ENCODE results near the gene COA1. TPM values are rescaled to one million over a fixed set of nuclear protein-coding genes. Genes with fewer than 3 reads are reported as not detected.
A peak's percentile ranks its signal among the peaks of the same experiment; 100 is the strongest.
"Not testable (repeated sequence)": the region's sequence is repeated elsewhere in the genome, so short reads cannot be mapped to it uniquely, and the experiment has no call there.

The COA1 gene
- total RNA-seq, 2 donors from 2014 or later = 53.6 to 56.0 TPM

DNA sequence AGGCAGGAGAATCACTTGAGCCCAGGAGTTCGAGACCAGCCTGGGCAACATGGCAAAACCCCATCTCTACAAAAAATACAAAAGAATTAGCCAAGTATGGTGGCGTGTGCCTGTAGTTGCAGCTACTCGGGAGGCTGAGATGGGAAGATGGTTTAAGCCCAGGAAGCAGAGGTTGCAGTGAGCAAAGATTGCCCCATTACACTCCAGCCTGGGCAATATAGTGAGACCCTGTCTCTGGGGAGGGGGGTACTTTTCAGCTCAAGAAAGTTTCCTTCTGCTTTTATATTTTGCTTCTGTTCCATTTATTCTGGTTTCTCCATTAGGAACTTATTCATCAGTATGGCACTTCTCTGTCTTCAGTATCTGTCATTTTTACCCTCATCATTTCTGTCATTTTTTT, 48.6 kb downstream of the COA1 start:
- no peak for DNase-seq (ENCODE audit: low spot score)
- Histone ChIP-seq H3K27ac (peak overlapping the region in 1 of 2 donors; percentile 43), H3K4me1 (peaks cover 0 to 15% of the 10 kb centered on the region in 2 donors), H3K4me3 (no peak overlapping the region), H3K36me3 (no peaks in the 10 kb centered on the region), H3K27me3 (no peaks in the 10 kb centered on the region), H3K9me3 (no peaks in the 10 kb centered on the region)
- TF ChIP-seq, protein P1, sequence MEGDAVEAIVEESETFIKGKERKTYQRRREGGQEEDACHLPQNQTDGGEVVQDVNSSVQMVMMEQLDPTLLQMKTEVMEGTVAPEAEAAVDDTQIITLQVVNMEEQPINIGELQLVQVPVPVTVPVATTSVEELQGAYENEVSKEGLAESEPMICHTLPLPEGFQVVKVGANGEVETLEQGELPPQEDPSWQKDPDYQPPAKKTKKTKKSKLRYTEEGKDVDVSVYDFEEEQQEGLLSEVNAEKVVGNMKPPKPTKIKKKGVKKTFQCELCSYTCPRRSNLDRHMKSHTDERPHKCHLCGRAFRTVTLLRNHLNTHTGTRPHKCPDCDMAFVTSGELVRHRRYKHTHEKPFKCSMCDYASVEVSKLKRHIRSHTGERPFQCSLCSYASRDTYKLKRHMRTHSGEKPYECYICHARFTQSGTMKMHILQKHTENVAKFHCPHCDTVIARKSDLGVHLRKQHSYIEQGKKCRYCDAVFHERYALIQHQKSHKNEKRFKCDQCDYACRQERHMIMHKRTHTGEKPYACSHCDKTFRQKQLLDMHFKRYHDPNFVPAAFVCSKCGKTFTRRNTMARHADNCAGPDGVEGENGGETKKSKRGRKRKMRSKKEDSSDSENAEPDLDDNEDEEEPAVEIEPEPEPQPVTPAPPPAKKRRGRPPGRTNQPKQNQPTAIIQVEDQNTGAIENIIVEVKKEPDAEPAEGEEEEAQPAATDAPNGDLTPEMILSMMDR (IDR thresholded peaks at IDR 0.05) = no peak

DNA sequence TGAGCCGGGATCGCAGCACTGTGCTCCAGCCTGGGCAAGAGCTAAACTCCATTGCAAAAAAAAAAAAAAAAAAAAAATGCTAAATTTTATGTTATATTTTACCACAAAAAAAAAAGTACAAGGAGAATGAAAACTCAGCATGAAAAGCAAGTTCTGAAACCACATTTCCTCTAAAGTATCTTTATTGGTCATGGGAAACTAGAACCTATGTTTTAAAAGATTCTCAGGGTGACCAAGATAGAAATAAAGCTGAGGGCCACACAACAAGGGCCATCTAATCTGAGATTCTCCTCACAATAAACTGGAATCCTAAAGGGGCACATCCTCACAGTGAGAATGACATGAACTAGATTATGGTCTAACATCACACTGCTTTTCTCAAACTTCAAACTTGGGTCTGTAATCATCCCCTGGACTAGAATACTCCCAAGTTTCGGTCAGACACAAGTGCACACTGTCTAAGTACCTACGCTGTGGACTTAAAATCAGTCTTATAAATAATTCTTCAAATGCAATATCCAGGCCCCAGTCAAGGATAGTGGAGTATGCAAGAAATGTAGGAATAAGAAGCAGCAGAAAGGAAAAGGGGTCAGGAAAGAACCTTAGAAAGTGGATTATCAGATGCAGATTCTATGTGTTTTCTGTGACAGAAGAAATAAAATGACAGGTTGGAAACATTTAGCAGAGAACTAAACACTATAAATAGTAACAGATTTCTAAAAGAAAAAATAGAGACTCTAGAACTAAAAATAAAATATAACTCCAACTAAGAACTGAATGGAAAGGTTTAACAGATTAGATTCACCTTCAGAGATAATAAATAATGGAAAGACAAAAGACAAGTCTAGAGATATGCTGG, 49.9 kb downstream of the COA1 start:
- H3K4me1 ChIP-seq = peaks cover 0 to 19% of the 10 kb centered on the region in 2 donors
- H3K27me3 ChIP-seq = no peaks in the 10 kb centered on the region
- TF ChIP-seq, protein P1 (IDR thresholded peaks at IDR 0.05) = no peak
- H3K36me3 ChIP-seq = no peaks in the 10 kb centered on the region
- H3K9me3 ChIP-seq = no peaks in the 10 kb centered on the region
- no peak for DNase-seq (ENCODE audit: low spot score)
- H3K4me3 ChIP-seq = no peak overlapping the region
- peak overlapping the region; percentile 23 to 43 for H3K27ac ChIP-seq

DNA sequence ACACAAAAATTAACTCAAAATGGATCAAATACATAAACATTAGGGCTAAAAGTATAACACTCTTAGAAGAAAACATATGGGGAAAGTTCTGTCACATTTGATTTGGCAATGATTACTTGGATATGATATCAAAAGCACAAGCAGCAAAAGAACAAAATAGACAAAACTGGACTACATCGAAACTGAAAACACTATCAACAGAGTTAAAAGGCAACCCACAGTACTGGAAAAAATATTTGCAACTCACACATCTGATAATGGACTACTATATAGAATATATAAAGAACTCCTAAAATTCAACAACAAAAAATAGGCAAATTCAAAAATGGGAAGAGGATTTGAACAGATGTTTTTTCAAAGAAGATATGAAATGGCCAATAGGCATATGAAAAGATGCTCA, 51.0 kb downstream of the COA1 start:
- Histone ChIP-seq H3K27ac (peak overlapping the region in 1 of 2 donors; percentile 43), H3K36me3 (no peaks in the 10 kb centered on the region), H3K27me3 (no peaks in the 10 kb centered on the region), H3K4me3 (no peak overlapping the region), H3K9me3 (no peaks in the 10 kb centered on the region), H3K4me1 (peaks cover 0 to 21% of the 10 kb centered on the region in 2 donors)
- no peak for DNase-seq (ENCODE audit: low spot score)
- TF ChIP-seq, protein P1 (IDR thresholded peaks at IDR 0.05) = no peak

DNA sequence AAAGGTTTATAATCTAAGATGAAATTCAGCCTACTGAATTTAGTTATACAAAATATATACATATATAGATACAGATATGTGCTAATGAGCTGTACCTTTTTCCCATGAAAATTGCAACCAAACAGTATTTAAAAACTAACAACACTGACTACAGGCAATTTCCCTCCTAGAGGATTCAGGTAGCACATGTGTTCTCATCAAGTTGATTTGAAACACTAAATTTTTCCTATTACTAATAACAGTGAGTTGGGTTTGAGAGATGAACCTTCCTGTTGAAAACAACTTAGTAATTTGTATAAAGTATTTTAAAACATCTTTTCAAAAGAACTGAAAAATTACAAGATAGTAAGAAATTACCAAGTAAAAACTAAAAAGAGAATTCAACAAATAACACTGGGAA, 51.5 kb downstream of the COA1 start:
- TF ChIP-seq, protein P1 (IDR thresholded peaks at IDR 0.05) = no peak
- H3K27ac ChIP-seq = no peak overlapping the region
- DNase-seq (ENCODE audit: low spot score) = no peak
- H3K9me3 ChIP-seq = no peaks in the 10 kb centered on the region
- H3K27me3 ChIP-seq = no peaks in the 10 kb centered on the region
- H3K4me3 ChIP-seq = no peak overlapping the region
- H3K36me3 ChIP-seq = no peaks in the 10 kb centered on the region
- H3K4me1 ChIP-seq = peaks cover 0 to 21% of the 10 kb centered on the region in 2 donors

DNA sequence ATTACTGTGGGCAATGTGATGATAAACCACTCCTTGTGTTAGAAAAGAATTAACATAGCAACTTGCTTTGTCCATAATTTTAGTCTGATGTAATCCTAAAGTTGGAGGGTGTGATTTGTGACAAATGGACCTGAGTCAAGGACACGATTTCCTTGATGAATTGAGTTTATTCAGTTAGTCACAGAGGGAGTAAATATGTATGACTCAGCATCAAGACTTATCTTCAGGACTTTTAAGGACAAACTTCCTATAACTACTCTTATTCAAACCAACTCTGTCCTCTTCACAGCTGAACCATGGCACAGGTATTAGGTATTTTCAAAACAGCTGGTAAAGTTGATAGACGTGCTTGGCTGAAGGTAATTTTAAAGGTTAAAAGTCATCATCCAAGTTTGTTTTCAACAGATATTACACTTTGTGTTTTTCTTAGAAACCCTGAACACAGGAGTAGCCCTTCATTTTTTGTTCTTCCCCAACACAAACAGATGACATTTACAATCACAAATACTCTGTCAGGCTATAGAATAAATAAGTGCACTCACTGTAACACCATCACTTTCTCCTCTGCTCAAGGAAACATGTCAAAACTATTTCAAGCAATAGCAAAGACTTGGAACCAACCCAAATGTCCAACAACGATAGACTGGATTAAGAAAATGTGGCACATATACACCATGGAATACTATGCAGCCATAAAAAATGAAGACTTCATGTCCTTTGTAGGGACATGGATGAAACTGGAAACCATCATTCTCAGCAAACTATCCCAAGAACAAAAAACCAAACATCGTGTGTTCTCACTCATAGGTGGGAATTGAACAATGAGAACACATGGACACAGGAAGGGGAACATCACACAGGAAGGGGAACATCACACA, 54.5 kb downstream of the COA1 start:
- no peak overlapping the region for H3K4me3 ChIP-seq
- TF ChIP-seq, protein P1 (IDR thresholded peaks at IDR 0.05) = no peak
- peak overlapping the region; percentile 9 to 52 for H3K27ac ChIP-seq
- no peaks in the 10 kb centered on the region for H3K36me3 ChIP-seq
- H3K9me3 ChIP-seq = no peaks in the 10 kb centered on the region
- H3K4me1 ChIP-seq = peaks cover 0 to 13% of the 10 kb centered on the region in 2 donors
- H3K27me3 ChIP-seq = no peaks in the 10 kb centered on the region
- no peak for DNase-seq (ENCODE audit: low spot score)

DNA sequence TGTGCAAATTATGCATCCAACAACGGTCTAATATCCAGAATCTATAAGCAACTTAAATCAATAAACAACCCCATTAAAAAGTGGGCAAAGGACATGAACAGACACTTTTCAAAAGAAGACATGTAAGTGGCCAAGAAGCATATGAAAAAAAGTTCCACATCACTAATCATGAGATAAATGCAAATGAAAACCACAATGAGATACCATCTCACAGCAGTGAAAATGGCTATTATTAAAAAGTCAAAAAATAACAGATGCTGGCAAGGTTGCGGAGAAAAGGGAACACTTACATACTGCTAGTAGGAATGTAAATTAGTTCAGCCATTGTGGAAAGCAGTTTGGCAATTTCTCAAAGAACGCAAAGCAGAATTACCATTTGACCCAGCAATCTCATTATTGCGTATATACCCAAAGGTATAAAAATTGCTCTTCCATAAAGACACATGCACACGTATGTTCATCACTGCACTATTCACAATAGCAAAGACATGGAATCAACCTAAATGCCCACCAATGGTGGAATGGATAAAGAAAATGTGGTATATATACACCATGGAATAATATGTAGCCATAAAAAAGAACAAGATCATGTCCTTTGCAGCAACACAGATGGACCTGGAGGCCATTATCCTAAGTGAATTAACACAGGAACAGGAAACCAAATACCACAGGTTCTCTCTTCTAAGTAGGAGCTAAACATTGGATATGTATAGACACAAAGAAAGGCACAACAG, 55.9 kb downstream of the COA1 start:
- H3K9me3 ChIP-seq; H3K4me1 ChIP-seq; DNase-seq (ENCODE audit: low spot score); H3K27me3 ChIP-seq; H3K27ac ChIP-seq; H3K4me3 ChIP-seq; H3K36me3 ChIP-seq: not testable (repeated sequence)
